K562 (cell line): ENCODE results near the gene GPC3. TPM values are rescaled to one million over a fixed set of nuclear protein-coding genes. Genes with fewer than 3 reads are reported as not detected.

Source experiments
- ATAC-seq: fragments of 200-7000 bp; cut with Tn5 transposase; 3 replicates; pipeline ENCODE4 v1.9.1; 2020; ENCODE audit warnings: moderate library complexity
- BruUV-seq: library from RNA; stranded (reverse); fragments of 400-500 nt; replicated peaks from 2 replicates; lab custom pipeline; 2021; lab: Mats Ljungman, UMichigan
- CTCF ChIA-PET: fragments of 300-600 bp; formaldehyde crosslinking; extraction: SDS; loops from one replicate; lab custom pipeline; 2021; ENCODE audit warnings: low intra/inter-chr PET ratio; lab: Yijun Ruan, JAX
- POLR2A ChIA-PET: fragments of 300-600, 350-650 bp; sonication (Branson Sonifier 250); formaldehyde crosslinking; extraction: SDS; loops from one replicate; lab custom pipeline; 2021; ENCODE audit warnings: antibody characterized with exemption, inconsistent platforms; lab: Yijun Ruan, JAX
- DNase-seq, 4 experiments: peaks; one replicate each; pipeline versions ENCODE4 v3.0.0 to v3.0.0-alpha.2; 2011 to 2018; ENCODE audit warnings: low spot score in 3 of 4, mixed read lengths in 3 of 4; ENCODE audit errors: extremely low read depth in 1 of 4
- FAIRE-seq: peaks from 2 replicates; lab custom pipeline; 2011; peaks lifted over from hg19 to GRCh38; lab: Jason Lieb, UNC
- H2AFZ ChIP-seq: 2 replicates; pipeline ENCODE4 v1.6.0; 2011; ENCODE audit warnings: low read depth, low read length, control low read depth, inconsistent platforms
- H3K27ac ChIP-seq: fragments of 200-600 bp; 3 replicates; pipeline ENCODE4 v1.8.0; 2011; ENCODE audit warnings: low read depth, mild to moderate bottlenecking, control low read depth, inconsistent platforms, low read length, moderate library complexity, mixed read lengths; ENCODE audit errors: extremely low read depth
- H3K27me3 ChIP-seq, 2 experiments: fragments of 300-600 bp in 1 of 2; 2 replicates in 1 of 2; 3 replicates in 1 of 2; pipeline versions ENCODE4 v1.6.0 to v1.8.0; 2011; ENCODE audit warnings: inconsistent platforms in 2 of 2, low read length in 2 of 2, mild to moderate bottlenecking in 1 of 2, mixed read lengths in 1 of 2, moderate library complexity in 1 of 2; ENCODE audit not compliant: control insufficient read depth in 2 of 2, insufficient read depth in 2 of 2
- H3K36me3 ChIP-seq: fragments of 300-600 bp; 3 replicates; pipeline ENCODE4 v1.8.0; 2011; ENCODE audit warnings: mild to moderate bottlenecking, low read length, inconsistent platforms; ENCODE audit not compliant: control insufficient read depth, insufficient read depth
- H3K4me1 ChIP-seq, 2 experiments: fragments of 200-600 bp in 1 of 2; replicated peaks in 1 of 2; 2 replicates in 1 of 2; 3 replicates in 1 of 2; pipeline versions ENCODE4 v1.5.1 to v1.8.0; 2011; ENCODE audit warnings: inconsistent platforms in 2 of 2, low read length in 2 of 2, mild to moderate bottlenecking in 1 of 2, mixed read lengths in 1 of 2, moderate library complexity in 1 of 2; ENCODE audit not compliant: control insufficient read depth in 2 of 2, insufficient read depth in 2 of 2
- H3K4me2 ChIP-seq: 2 replicates; pipeline ENCODE4 v1.6.1; 2011; ENCODE audit warnings: low read length, control low read depth, inconsistent platforms, mixed read lengths; ENCODE audit not compliant: insufficient read depth
- H3K4me3 ChIP-seq: fragments of 200-600 bp; sonication (generic), shearing (Covaris generic); 2 replicates; pipeline ENCODE4 v1.5.1; 2016; ENCODE audit warnings: control low read depth, inconsistent platforms
- H3K79me2 ChIP-seq: fragments of 200-600 bp; 3 replicates; pipeline ENCODE4 v1.8.0; 2011; ENCODE audit warnings: low read length, inconsistent platforms; ENCODE audit not compliant: control insufficient read depth, insufficient read depth
- H3K9ac ChIP-seq, 2 experiments: 2 replicates each; pipeline versions ENCODE4 v1.6.0 to v1.6.1; 2011; ENCODE audit warnings: low read depth in 2 of 2, low read length in 2 of 2, control low read depth in 1 of 2, inconsistent platforms in 1 of 2, mild to moderate bottlenecking in 1 of 2, mixed read lengths in 1 of 2; ENCODE audit not compliant: insufficient read depth in 1 of 2
- H3K9me1 ChIP-seq: one replicate; pipeline ENCODE4 v1.6.0; 2011; ENCODE audit warnings: inconsistent platforms, mild to moderate bottlenecking, low read length, moderate library complexity; ENCODE audit not compliant: control insufficient read depth, insufficient read depth
- H3K9me3 ChIP-seq: replicated peaks from 2 replicates; pipeline ENCODE4 v1.5.1; 2011; ENCODE audit warnings: low read depth, low read length, inconsistent platforms; ENCODE audit not compliant: control insufficient read depth, insufficient read depth
- H4K20me1 ChIP-seq: replicated peaks from 2 replicates; pipeline ENCODE4 v1.6.1; 2011; ENCODE audit warnings: low read length, inconsistent platforms, mixed read lengths; ENCODE audit not compliant: control insufficient read depth, insufficient read depth
- ETS1 ChIP-seq: conservative IDR thresholded peaks from 2 replicates; pipeline ENCODE4 v1.6.1; 2011; ENCODE audit warnings: low read depth, mild to moderate bottlenecking, low read length; ENCODE audit not compliant: control insufficient read depth
- HOXB6 ChIP-seq: fragments of 250-450 bp; sonication (Bioruptor Pico); IDR thresholded peaks from 2 replicates; pipeline ENCODE4 v1.5.1; 2022; ENCODE audit warnings: mild to moderate bottlenecking, borderline replicate concordance
- ILK ChIP-seq: fragments of 450-650 bp; IDR thresholded peaks from 2 replicates; pipeline ENCODE4 v1.6.1; 2016; ENCODE audit warnings: missing genetic modification characterization, low read depth, mild to moderate bottlenecking, missing compliant biosample characterization, moderate library complexity, borderline replicate concordance
- PBX2 ChIP-seq, 2 experiments: IDR thresholded peaks in 1 of 2; conservative IDR thresholded peaks in 1 of 2; 2 replicates each; pipeline ENCODE4 v1.6.1; 2016; ENCODE audit warnings: low read depth in 2 of 2, mild to moderate bottlenecking in 1 of 2, missing compliant biosample characterization in 1 of 2, missing genetic modification characterization in 1 of 2, moderate library complexity in 1 of 2
- PTBP1 ChIP-seq: fragments of 200-400 bp; formaldehyde crosslinking; IDR thresholded peaks from 2 replicates; pipeline ENCODE4 v1.6.1; 2017; ENCODE audit warnings: low read depth, low read length
- RAD21 ChIP-seq, 2 experiments: fragments of 250-450 bp in 1 of 2; fragments of 450-650 bp in 1 of 2; sonication (Bioruptor Pico) in 1 of 2; formaldehyde crosslinking in 1 of 2; IDR thresholded peaks in 1 of 2; conservative IDR thresholded peaks in 1 of 2; 2 replicates each; pipeline versions ENCODE4 v1.4.0 to v1.8.0; 2020 to 2022; ENCODE audit warnings: mild to moderate bottlenecking in 2 of 2, moderate library complexity in 1 of 2
- WGBS: fragments of 100-300 bp; shearing (Covaris generic); methylation state at CpG from one replicate; pipeline ENCODE4 v1.1.6; 2016; ENCODE audit warnings: low coverage, mixed read lengths; ENCODE audit not compliant: insufficient coverage; ENCODE audit errors: missing lambda C conversion rate; 5-methylcytosine and 5-hydroxymethylcytosine counted together
- in situ Hi-C: fragments of 300-500 bp; cut with MboI; formaldehyde crosslinking; loops from 4 replicates; pipeline ENCODE4 v1.15.0; 2018; ENCODE audit warnings: inconsistent platforms, mixed read lengths
- intact Hi-C: fragments of 100-400 bp; cut with micrococcal nuclease; formaldehyde crosslinking; loops from 2 replicates; pipeline ENCODE4 v1.14.2; 2022
- polyA plus RNA-seq, 8 experiments: library from polyadenylated mRNA; depleted of rRNA in 4 of 8; stranded (reverse) in 5 of 8; unstranded in 3 of 8; fragments of >200 nt; fragmentation: Nextera tagmentation in 2 of 8; fragmentation: Illumina TruSeq in 1 of 8; extraction: Ambion mirVana in 2 of 8; extraction: Trizol in 1 of 8; gene quantifications; 2 replicates each; pipeline versions ENCODE4 v1.2.1 to v1.2.3, GENCODE V29; 2011 to 2014; ENCODE audit warnings: inconsistent platforms in 1 of 8, missing spikeins in 1 of 8
- total RNA-seq, 7 experiments: library from RNA; depleted of rRNA in 6 of 7; stranded (reverse); fragments of >200 nt in 6 of 7; fragmentation: Illumina TruSeq in 2 of 7; extraction: Trizol in 2 of 7; gene quantifications; 2 replicates each; pipeline versions ENCODE4 v1.2.1 to v1.2.3, GENCODE V29; 2011 to 2021; ENCODE audit warnings: low replicate concordance in 1 of 7
- TF ChIP-seq, protein P1 (sequence below): sonication (generic); formaldehyde crosslinking; IDR thresholded peaks from 2 replicates; pipeline ENCODE4 v1.8.0; 2022; ENCODE audit warnings: mild to moderate bottlenecking, missing genetic modification reagents
- TF ChIP-seq, protein P2 (sequence below): IDR thresholded peaks from 2 replicates; pipeline ENCODE4 v1.6.1; 2012; ENCODE audit warnings: low read depth, low read length, improper control_type of control experiment, borderline replicate concordance
- TF ChIP-seq, protein P3 (sequence below), 3 experiments: IDR thresholded peaks in 2 of 3; conservative IDR thresholded peaks in 1 of 3; 2 replicates each; pipeline ENCODE4 v1.5.1; 2011 to 2012; ENCODE audit warnings: low read length in 3 of 3, mild to moderate bottlenecking in 3 of 3, control low read depth in 2 of 3, improper control_type of control experiment in 1 of 3, inconsistent platforms in 1 of 3, low read depth in 1 of 3, mixed read lengths in 1 of 3, moderate library complexity in 1 of 3; ENCODE audit not compliant: insufficient read depth in 2 of 3

GPC3 gene
- total and polyA plus RNA-seq, 9 of the 15 experiments (the other 6 are each of a cell fraction or from before 2014, with no cell fraction given): 0.42 TPM; not detected in 8

DNA sequence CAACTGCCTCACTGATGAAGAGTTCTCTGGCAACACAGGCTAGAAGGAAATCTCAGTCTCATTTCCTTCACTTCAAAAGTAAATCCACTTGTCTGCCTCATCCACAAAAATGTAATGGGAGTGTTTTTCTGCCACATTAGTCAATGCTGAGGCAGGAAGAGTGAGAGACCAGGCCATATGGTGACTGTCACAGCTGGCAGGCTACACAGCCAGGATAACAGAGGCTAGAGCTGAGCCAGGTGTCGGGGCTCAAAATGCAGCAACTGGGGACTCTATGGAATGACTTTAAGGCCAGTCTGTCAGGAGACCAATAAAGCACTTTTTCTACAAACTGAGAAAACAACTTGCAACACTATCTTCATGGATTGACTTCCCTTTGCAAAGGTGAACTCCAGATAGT is 204.2 kb downstream of the GPC3 start (continued):
- no peak for TF ChIP-seq ETS1
- TF ChIP-seq, protein P1, sequence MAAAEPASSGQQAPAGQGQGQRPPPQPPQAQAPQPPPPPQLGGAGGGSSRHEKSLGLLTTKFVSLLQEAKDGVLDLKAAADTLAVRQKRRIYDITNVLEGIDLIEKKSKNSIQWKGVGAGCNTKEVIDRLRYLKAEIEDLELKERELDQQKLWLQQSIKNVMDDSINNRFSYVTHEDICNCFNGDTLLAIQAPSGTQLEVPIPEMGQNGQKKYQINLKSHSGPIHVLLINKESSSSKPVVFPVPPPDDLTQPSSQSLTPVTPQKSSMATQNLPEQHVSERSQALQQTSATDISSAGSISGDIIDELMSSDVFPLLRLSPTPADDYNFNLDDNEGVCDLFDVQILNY (CRISPR knock-in tag): no peak

DNA sequence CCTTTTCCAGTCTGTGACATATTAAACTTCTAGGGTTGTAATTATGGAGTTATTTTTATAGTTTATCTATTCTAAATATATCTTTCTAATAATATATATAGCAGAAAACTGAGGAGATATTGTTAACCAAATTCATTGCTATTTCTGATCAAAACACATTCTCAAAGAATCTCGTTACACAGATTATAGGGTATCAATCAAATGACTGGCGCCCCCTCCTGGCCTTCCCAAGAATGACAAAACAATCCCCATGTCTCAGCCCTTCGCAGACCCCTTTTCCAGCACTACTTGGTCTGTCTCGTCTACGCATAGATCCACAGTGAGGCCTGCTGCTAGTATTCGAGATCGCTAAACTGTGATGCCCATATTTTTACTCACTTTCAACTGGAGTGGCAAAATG is 209.3 kb downstream of the GPC3 start:
- Histone ChIP-seq H4K20me1 (no peaks in the 10 kb centered on the region), H3K9me1 (no peaks in the 10 kb centered on the region), H3K36me3 (no peaks in the 10 kb centered on the region), H3K4me1 (no peaks in the 10 kb centered on the region), H3K4me3 (no peak overlapping the region), H3K27ac (no peak overlapping the region), H3K79me2 (no peaks in the 10 kb centered on the region), H3K9ac (no peak overlapping the region), H2AFZ (no peak overlapping the region), H3K4me2 (no peak overlapping the region), H3K9me3 (no peaks in the 10 kb centered on the region), H3K27me3 (no peaks in the 10 kb centered on the region)
- FAIRE-seq (no peak), ATAC-seq (peak; percentile 71), DNase-seq (peak; percentile 15 to 40 (median 30))
- TF ChIP-seq HOXB6 (CRISPR knock-in tag) (no peak), RAD21 (CRISPR knock-in tag; conservative IDR thresholded peaks at IDR 0.05 in 1 of 2, IDR thresholded peaks at IDR 0.05 in 1 of 2) (no peak), PTBP1 (no peak), ILK (tag) (no peak), PBX2 (CRISPR knock-in tag; IDR thresholded peaks at IDR 0.05; ENCODE audit: low read depth) (no peak), PBX2 (tag; conservative IDR thresholded peaks at IDR 0.05; ENCODE audit: low read depth) (no peak)
- TF ChIP-seq, protein P2, sequence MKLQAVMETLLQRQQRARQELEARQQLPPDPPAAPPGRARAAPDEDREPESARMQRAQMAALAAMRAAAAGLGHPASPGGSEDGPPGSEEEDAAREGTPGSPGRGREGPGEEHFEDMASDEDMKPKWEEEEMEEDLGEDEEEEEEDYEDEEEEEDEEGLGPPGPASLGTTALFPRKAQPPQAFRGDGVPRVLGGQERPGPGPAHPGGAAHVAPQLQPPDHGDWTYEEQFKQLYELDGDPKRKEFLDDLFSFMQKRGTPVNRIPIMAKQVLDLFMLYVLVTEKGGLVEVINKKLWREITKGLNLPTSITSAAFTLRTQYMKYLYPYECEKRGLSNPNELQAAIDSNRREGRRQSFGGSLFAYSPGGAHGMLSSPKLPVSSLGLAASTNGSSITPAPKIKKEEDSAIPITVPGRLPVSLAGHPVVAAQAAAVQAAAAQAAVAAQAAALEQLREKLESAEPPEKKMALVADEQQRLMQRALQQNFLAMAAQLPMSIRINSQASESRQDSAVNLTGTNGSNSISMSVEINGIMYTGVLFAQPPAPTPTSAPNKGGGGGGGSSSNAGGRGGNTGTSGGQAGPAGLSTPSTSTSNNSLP: 0 out of 2 replicates have a peak, but pooled peaks have one; percentile 27
- TF ChIP-seq, protein P3, sequence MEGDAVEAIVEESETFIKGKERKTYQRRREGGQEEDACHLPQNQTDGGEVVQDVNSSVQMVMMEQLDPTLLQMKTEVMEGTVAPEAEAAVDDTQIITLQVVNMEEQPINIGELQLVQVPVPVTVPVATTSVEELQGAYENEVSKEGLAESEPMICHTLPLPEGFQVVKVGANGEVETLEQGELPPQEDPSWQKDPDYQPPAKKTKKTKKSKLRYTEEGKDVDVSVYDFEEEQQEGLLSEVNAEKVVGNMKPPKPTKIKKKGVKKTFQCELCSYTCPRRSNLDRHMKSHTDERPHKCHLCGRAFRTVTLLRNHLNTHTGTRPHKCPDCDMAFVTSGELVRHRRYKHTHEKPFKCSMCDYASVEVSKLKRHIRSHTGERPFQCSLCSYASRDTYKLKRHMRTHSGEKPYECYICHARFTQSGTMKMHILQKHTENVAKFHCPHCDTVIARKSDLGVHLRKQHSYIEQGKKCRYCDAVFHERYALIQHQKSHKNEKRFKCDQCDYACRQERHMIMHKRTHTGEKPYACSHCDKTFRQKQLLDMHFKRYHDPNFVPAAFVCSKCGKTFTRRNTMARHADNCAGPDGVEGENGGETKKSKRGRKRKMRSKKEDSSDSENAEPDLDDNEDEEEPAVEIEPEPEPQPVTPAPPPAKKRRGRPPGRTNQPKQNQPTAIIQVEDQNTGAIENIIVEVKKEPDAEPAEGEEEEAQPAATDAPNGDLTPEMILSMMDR (IDR thresholded peaks at IDR 0.05 in 2 of 3, conservative IDR thresholded peaks at IDR 0.05 in 1 of 3; ENCODE audit: insufficient read depth in 2 of 3, low read depth in 1 of 3, low read length in 3 of 3): peak; percentile 5 to 57 (median 53); a peak in 4 of 6 replicates
- intact Hi-C loops: no loop called here
- BruUV-seq: no TSS peak
- in situ Hi-C loops: no loop called here
- 0% methylated on average over 7 of the region's 7 CpGs for WGBS
- POLR2A ChIA-PET: no interaction called here
- CTCF ChIA-PET: no interaction called here
